Bronchial epithelial cell (primary cell): ENCODE data around the gene ULK4. TPM values are rescaled to one million over a fixed set of nuclear protein-coding genes. Genes with fewer than 3 reads are reported as not detected.
"Not testable (repeated sequence)": the region's sequence is repeated elsewhere in the genome, so short reads cannot be mapped to it uniquely, and the experiment has no call there.

ENCODE experiments used
- DNase-seq: peaks from one replicate; pipeline ENCODE4 v3.0.0-alpha.2; 2010; ENCODE audit warnings: low read depth
- FAIRE-seq: peaks from 2 replicates; lab custom pipeline; 2011; peaks lifted over from hg19 to GRCh38; lab: Jason Lieb, UNC
- H3K27me3 ChIP-seq: 2 replicates; pipeline ENCODE4 v1.5.1; 2011; ENCODE audit warnings: low read length; ENCODE audit not compliant: control insufficient read depth, insufficient read depth
- H3K36me3 ChIP-seq: 2 replicates; pipeline ENCODE4 v1.5.1; 2011; ENCODE audit warnings: low read length; ENCODE audit not compliant: control insufficient read depth, insufficient read depth
- H3K4me3 ChIP-seq: 2 replicates; pipeline ENCODE4 v1.5.1; 2011; ENCODE audit warnings: mild to moderate bottlenecking, low read depth, low read length, control low read depth
- CTCF ChIP-seq: IDR thresholded peaks from 2 replicates; pipeline ENCODE4 v1.5.1; 2011; ENCODE audit warnings: mild to moderate bottlenecking, moderate library complexity, low read length, control low read depth, inconsistent platforms; ENCODE audit not compliant: insufficient read depth, severe bottlenecking
- total RNA-seq: library from RNA; depleted of rRNA; stranded (reverse); fragments of >200 nt; gene quantifications from 2 replicates; pipeline ENCODE4 v1.2.1, GENCODE V29; 2014

Gene ULK4
- total RNA-seq, 1 donor from 2014 or later, result 3.9 TPM

- Histone ChIP-seq H3K4me3 (no peak overlapping the region), H3K36me3 (no peaks in the 10 kb centered on the region), H3K27me3 (no peaks in the 10 kb centered on the region)
- peak; percentile 44 for DNase-seq
- no peak for FAIRE-seq
- TF ChIP-seq CTCF, result no peak
Measured at GRCh38 chr3:41464401-41464800, 497.5 kb downstream of the ULK4 start.

- no peak for FAIRE-seq
- Histone ChIP-seq H3K36me3 (no peaks in the 10 kb centered on the region), H3K27me3 (no peaks in the 10 kb centered on the region), H3K4me3 (no peak overlapping the region)
- TF ChIP-seq CTCF, result no peak
- DNase-seq, result no peak
Measured at GRCh38 chr3:41462103-41462691, 499.7 kb downstream of the ULK4 start.

- no peak for TF ChIP-seq CTCF
- DNase-seq (no peak), FAIRE-seq (no peak)
Measured at GRCh38 chr3:41460736-41461135, 501.2 kb downstream of the ULK4 start.

GRCh38 chr3:41457176-41457575 is 504.7 kb downstream of the ULK4 start:
- no peak overlapping the region for H3K4me3 ChIP-seq

More at GRCh38 chr3:41460736-41461135, 501.2 kb downstream of the ULK4 start:
- no peaks in the 10 kb centered on the region for H3K27me3 ChIP-seq
- H3K36me3 ChIP-seq, result no peaks in the 10 kb centered on the region
- H3K4me3 ChIP-seq, result no peak overlapping the region

GRCh38 chr3:41456162-41456561 is 505.7 kb downstream of the ULK4 start:
- Histone ChIP-seq H3K36me3 (no peaks in the 10 kb centered on the region), H3K27me3 (no peaks in the 10 kb centered on the region), H3K4me3 (no peak overlapping the region)
- FAIRE-seq, result no peak
- TF ChIP-seq CTCF, result no peak
- DNase-seq, result no peak

More at GRCh38 chr3:41457176-41457575, 504.7 kb downstream of the ULK4 start:
- Histone ChIP-seq H3K36me3 (no peaks in the 10 kb centered on the region), H3K27me3 (no peaks in the 10 kb centered on the region)
- FAIRE-seq, result no peak
- TF ChIP-seq CTCF, result no peak
- no peak for DNase-seq

- not testable (repeated sequence) for DNase-seq, H3K27me3 ChIP-seq, FAIRE-seq, H3K36me3 ChIP-seq, H3K4me3 ChIP-seq
Measured at GRCh38 chr3:41453618-41454017, 508.3 kb downstream of the ULK4 start.
